ENCODE results near the gene ZMIZ1.

The ZMIZ1 gene

GRCh38 chr10:79319115-79319771 lies 250.5 kb downstream of the ZMIZ1 start:
- no peaks in the 10 kb centered on the region for H3K27me3 ChIP-seq (replicated peaks in 2 of 5; ENCODE audit: control insufficient read depth in 4 of 5, insufficient read depth in 5 of 5, low read length in 4 of 5)
- CTCF ChIA-PET = interaction anchor here (1.2 kb wide), 1 partner anchor 25 kb away, joined by 3 read pairs; no protein-coding TSS in a partner anchor
- DNase-seq = no peak
- 95% methylated on average over 10 of the region's 11 CpGs for WGBS (ENCODE audit: insufficient coverage)
- POLR2A ChIA-PET = no interaction called here
- no peak overlapping the region for H3K27ac ChIP-seq (ENCODE audit: insufficient read depth in 1 of 2, low read depth in 1 of 2, low read length in 2 of 2, poor library complexity in 1 of 2, severe bottlenecking in 2 of 2)
- peaks cover 38 to 96% (median 79%) of the 10 kb centered on the region in 4 experiments for H3K4me1 ChIP-seq (ENCODE audit: control extremely low read depth in 1 of 4, control insufficient read depth in 4 of 4, insufficient read depth in 4 of 4, low read length in 3 of 4)
- peaks cover 0 to 1% (median 0%) of the 10 kb centered on the region in 5 experiments for H3K9me3 ChIP-seq (ENCODE audit: control extremely low read depth in 1 of 5, control insufficient read depth in 4 of 5, insufficient read depth in 2 of 5, low read depth in 1 of 5, low read length in 4 of 5)
- H3K4me3 ChIP-seq (ENCODE audit: control insufficient read depth in 1 of 7, extremely low read depth in 1 of 7, insufficient read depth in 4 of 7, low read depth in 2 of 7, low read length in 6 of 7) = no peak overlapping the region
- peaks cover 0 to 17% (median 11%) of the 10 kb centered on the region in 4 experiments for H3K36me3 ChIP-seq (ENCODE audit: control insufficient read depth in 4 of 4, insufficient read depth in 4 of 4, low read length in 3 of 4)

GRCh38 chr10:79320316-79320715 lies 251.6 kb downstream of the ZMIZ1 start:
- Histone ChIP-seq H3K9me3 (ENCODE audit: control extremely low read depth in 1 of 5, control insufficient read depth in 4 of 5, insufficient read depth in 2 of 5, low read depth in 1 of 5, low read length in 4 of 5) (peaks cover 0 to 1% (median 0%) of the 10 kb centered on the region in 5 experiments), H3K27me3 (replicated peaks in 2 of 5; ENCODE audit: control insufficient read depth in 4 of 5, insufficient read depth in 5 of 5, low read length in 4 of 5) (no peaks in the 10 kb centered on the region), H3K4me3 (ENCODE audit: control insufficient read depth in 1 of 7, extremely low read depth in 1 of 7, insufficient read depth in 4 of 7, low read depth in 2 of 7, low read length in 6 of 7) (no peak overlapping the region), H3K27ac (ENCODE audit: insufficient read depth in 1 of 2, low read depth in 1 of 2, low read length in 2 of 2, poor library complexity in 1 of 2, severe bottlenecking in 2 of 2) (no peak overlapping the region), H3K36me3 (ENCODE audit: control insufficient read depth in 4 of 4, insufficient read depth in 4 of 4, low read length in 3 of 4) (peaks cover 0 to 7% (median 2%) of the 10 kb centered on the region in 4 experiments), H3K4me1 (ENCODE audit: control extremely low read depth in 1 of 4, control insufficient read depth in 4 of 4, insufficient read depth in 4 of 4, low read length in 3 of 4) (peaks cover 38 to 97% (median 83%) of the 10 kb centered on the region in 4 experiments)
- POLR2A ChIA-PET = no interaction called here
- DNase-seq = no peak
- WGBS (ENCODE audit: insufficient coverage) = 100% methylated on average over 2 of the region's 2 CpGs
- CTCF ChIA-PET = interaction anchor here (0.9 to 5.4 kb wide), 2 partner anchors 26 to 39 kb away, joined by 3 to 44 read pairs; partner anchors contain the start of gene PPIF

GRCh38 chr10:79320820-79321493 lies 252.2 kb downstream of the ZMIZ1 start:
- Histone ChIP-seq H3K4me3 (ENCODE audit: control insufficient read depth in 1 of 7, extremely low read depth in 1 of 7, insufficient read depth in 4 of 7, low read depth in 2 of 7, low read length in 6 of 7) (no peak overlapping the region), H3K27me3 (replicated peaks in 2 of 5; ENCODE audit: control insufficient read depth in 4 of 5, insufficient read depth in 5 of 5, low read length in 4 of 5) (no peaks in the 10 kb centered on the region), H3K27ac (ENCODE audit: insufficient read depth in 1 of 2, low read depth in 1 of 2, low read length in 2 of 2, poor library complexity in 1 of 2, severe bottlenecking in 2 of 2) (no peak overlapping the region), H3K4me1 (ENCODE audit: control extremely low read depth in 1 of 4, control insufficient read depth in 4 of 4, insufficient read depth in 4 of 4, low read length in 3 of 4) (peaks cover 38 to 92% (median 83%) of the 10 kb centered on the region in 4 experiments), H3K9me3 (ENCODE audit: control extremely low read depth in 1 of 5, control insufficient read depth in 4 of 5, insufficient read depth in 2 of 5, low read depth in 1 of 5, low read length in 4 of 5) (peaks cover 0 to 1% (median 0%) of the 10 kb centered on the region in 5 experiments), H3K36me3 (ENCODE audit: control insufficient read depth in 4 of 4, insufficient read depth in 4 of 4, low read length in 3 of 4) (peaks cover 0 to under 1% (median 0%) of the 10 kb centered on the region in 4 experiments)
- POLR2A ChIA-PET = no interaction called here
- 89% methylated on average over 7 of the region's 7 CpGs for WGBS (ENCODE audit: insufficient coverage)
- CTCF ChIA-PET = interaction anchor here (0.9 to 5.4 kb wide), 3 partner anchors 25 to 168 kb away, joined by 3 to 44 read pairs (median 4); partner anchors contain the start of gene PPIF
- peak; percentile 32 to 76 (median 73) for DNase-seq

GRCh38 chr10:79321494-79321882 lies 252.7 kb downstream of the ZMIZ1 start:
- no peak for DNase-seq
- CTCF ChIA-PET = interaction anchor here (0.6 to 5.4 kb wide), 5 partner anchors 12 to 167 kb away, joined by 3 to 44 read pairs (median 5); partner anchors contain the start of gene PPIF
- Histone ChIP-seq H3K4me1 (ENCODE audit: control extremely low read depth in 1 of 4, control insufficient read depth in 4 of 4, insufficient read depth in 4 of 4, low read length in 3 of 4) (peaks cover 38 to 87% (median 79%) of the 10 kb centered on the region in 4 experiments), H3K9me3 (ENCODE audit: control extremely low read depth in 1 of 5, control insufficient read depth in 4 of 5, insufficient read depth in 2 of 5, low read depth in 1 of 5, low read length in 4 of 5) (peaks cover 0 to 1% (median 0%) of the 10 kb centered on the region in 5 experiments), H3K27me3 (replicated peaks in 2 of 5; ENCODE audit: control insufficient read depth in 4 of 5, insufficient read depth in 5 of 5, low read length in 4 of 5) (no peaks in the 10 kb centered on the region), H3K4me3 (ENCODE audit: control insufficient read depth in 1 of 7, extremely low read depth in 1 of 7, insufficient read depth in 4 of 7, low read depth in 2 of 7, low read length in 6 of 7) (no peak overlapping the region), H3K27ac (ENCODE audit: insufficient read depth in 1 of 2, low read depth in 1 of 2, low read length in 2 of 2, poor library complexity in 1 of 2, severe bottlenecking in 2 of 2) (no peak overlapping the region), H3K36me3 (ENCODE audit: control insufficient read depth in 4 of 4, insufficient read depth in 4 of 4, low read length in 3 of 4) (no peaks in the 10 kb centered on the region)
- WGBS (ENCODE audit: insufficient coverage) = 93% methylated on average over 2 of the region's 2 CpGs
- POLR2A ChIA-PET = interaction anchor here (1.7 to 2.0 kb wide), 2 partner anchors 13 to 26 kb away, joined by 5 to 7 read pairs; partner anchors contain the start of gene PPIF

GRCh38 chr10:79321951-79322350 lies 253.2 kb downstream of the ZMIZ1 start:
- ChIA-PET CTCF (interaction anchor here (0.6 to 5.4 kb wide), 7 partner anchors 11 to 167 kb away, joined by 3 to 44 read pairs (median 4); partner anchors contain the start of gene PPIF), POLR2A (interaction anchor here (1.7 to 2.0 kb wide), 2 partner anchors 13 to 26 kb away, joined by 5 to 7 read pairs; partner anchors contain the start of gene PPIF)
- Histone ChIP-seq H3K9me3 (ENCODE audit: control extremely low read depth in 1 of 5, control insufficient read depth in 4 of 5, insufficient read depth in 2 of 5, low read depth in 1 of 5, low read length in 4 of 5) (peaks cover 0 to 1% (median 0%) of the 10 kb centered on the region in 5 experiments), H3K4me3 (ENCODE audit: control insufficient read depth in 1 of 7, extremely low read depth in 1 of 7, insufficient read depth in 4 of 7, low read depth in 2 of 7, low read length in 6 of 7) (peak overlapping the region in 1 of 7 experiments; percentile 2), H3K4me1 (ENCODE audit: control extremely low read depth in 1 of 4, control insufficient read depth in 4 of 4, insufficient read depth in 4 of 4, low read length in 3 of 4) (peaks cover 38 to 82% (median 75%) of the 10 kb centered on the region in 4 experiments), H3K27me3 (replicated peaks in 2 of 5; ENCODE audit: control insufficient read depth in 4 of 5, insufficient read depth in 5 of 5, low read length in 4 of 5) (no peaks in the 10 kb centered on the region), H3K36me3 (ENCODE audit: control insufficient read depth in 4 of 4, insufficient read depth in 4 of 4, low read length in 3 of 4) (no peaks in the 10 kb centered on the region), H3K27ac (ENCODE audit: insufficient read depth in 1 of 2, low read depth in 1 of 2, low read length in 2 of 2, poor library complexity in 1 of 2, severe bottlenecking in 2 of 2) (no peak overlapping the region)
- DNase-seq = no peak

GRCh38 chr10:79322616-79323543 lies 254.1 kb downstream of the ZMIZ1 start:
- H3K4me3 ChIP-seq (ENCODE audit: control insufficient read depth in 1 of 7, extremely low read depth in 1 of 7, insufficient read depth in 4 of 7, low read depth in 2 of 7, low read length in 6 of 7) = peak overlapping the region in 4 of 7 experiments; percentile 20 to 39 (median 28)
- H3K27ac ChIP-seq (ENCODE audit: insufficient read depth in 1 of 2, low read depth in 1 of 2, low read length in 2 of 2, poor library complexity in 1 of 2, severe bottlenecking in 2 of 2) = peak overlapping the region; percentile 36 to 55
- no peaks in the 10 kb centered on the region for H3K27me3 ChIP-seq (replicated peaks in 2 of 5; ENCODE audit: control insufficient read depth in 4 of 5, insufficient read depth in 5 of 5, low read length in 4 of 5)
- peak; percentile 88 to 95 (median 95) for DNase-seq
- H3K4me1 ChIP-seq (ENCODE audit: control extremely low read depth in 1 of 4, control insufficient read depth in 4 of 4, insufficient read depth in 4 of 4, low read length in 3 of 4) = peaks cover 38 to 73% (median 66%) of the 10 kb centered on the region in 4 experiments
- 23% methylated on average over 11 of the region's 15 CpGs for WGBS (ENCODE audit: insufficient coverage)
- no peaks in the 10 kb centered on the region for H3K36me3 ChIP-seq (ENCODE audit: control insufficient read depth in 4 of 4, insufficient read depth in 4 of 4, low read length in 3 of 4)
- CTCF ChIA-PET = interaction anchor here (1.1 to 5.4 kb wide), 7 partner anchors 8 to 42 kb away, joined by 3 to 44 read pairs (median 5); partner anchors contain the start of gene PPIF
- POLR2A ChIA-PET = interaction anchor here (0.9 to 2.0 kb wide), 7 partner anchors 8 to 78 kb away, joined by 3 to 12 read pairs (median 4); partner anchors contain the start of gene PPIF
- H3K9me3 ChIP-seq (ENCODE audit: control extremely low read depth in 1 of 5, control insufficient read depth in 4 of 5, insufficient read depth in 2 of 5, low read depth in 1 of 5, low read length in 4 of 5) = peaks cover 0 to 1% (median 0%) of the 10 kb centered on the region in 5 experiments

Data from common myeloid progenitor, CD34-positive (primary cell).